ENCODE results near the gene OR6A2. TPM values are rescaled to one million over a fixed set of nuclear protein-coding genes. Genes with fewer than 3 reads are reported as not detected.

Gene OR6A2
- total RNA-seq, 1 experiment from 2014 or later: not detected

DNA sequence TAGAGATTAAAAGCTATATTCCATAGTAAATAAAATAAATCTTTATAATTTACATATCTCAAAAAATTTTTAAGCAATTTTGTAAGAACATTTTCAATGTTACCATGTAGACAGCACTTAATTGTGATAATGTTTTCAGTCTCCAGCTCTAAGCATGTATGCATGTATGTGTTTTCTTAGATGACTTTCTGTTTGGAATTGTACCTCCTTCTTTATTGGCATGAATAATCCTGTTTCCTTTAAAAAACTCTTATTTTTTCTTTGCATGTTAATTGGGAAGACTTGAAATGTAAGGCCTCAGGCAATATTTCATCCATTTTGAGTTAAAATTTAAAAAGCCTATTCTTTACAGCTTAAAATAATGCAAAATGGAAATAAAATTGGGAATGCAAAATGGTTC lies 18.7 kb downstream of the OR6A2 start:
- no peaks in the 10 kb centered on the region for H3K4me1 ChIP-seq
- no peak for DNase-seq
- POLR2A ChIA-PET: no interaction called here
- peaks cover 3% of the 10 kb centered on the region for H3K27me3 Mint-ChIP-seq (ENCODE audit: insufficient read depth, unreplicated experiment)
- BruUV-seq (replicated peaks): no TSS peak
- 0 out of 2 replicates have a peak, but pooled peaks cover 3% of the 10 kb centered on the region for H3K9me3 ChIP-seq
- H3K27me3 ChIP-seq (replicated peaks; ENCODE audit: control insufficient read depth, insufficient read depth, low read length): no peaks in the 10 kb centered on the region
- H3K9me3 Mint-ChIP-seq (ENCODE audit: unreplicated experiment): no peaks in the 10 kb centered on the region
- H3K4me3 ChIP-seq (ENCODE audit: low read depth, low read length): no peak overlapping the region
- H3K36me3 ChIP-seq (ENCODE audit: control insufficient read depth, insufficient read depth, low read length): no peaks in the 10 kb centered on the region
- no peaks in the 10 kb centered on the region for H3K4me1 Mint-ChIP-seq (ENCODE audit: low read depth, unreplicated experiment)
- TF ChIP-seq, protein P1, sequence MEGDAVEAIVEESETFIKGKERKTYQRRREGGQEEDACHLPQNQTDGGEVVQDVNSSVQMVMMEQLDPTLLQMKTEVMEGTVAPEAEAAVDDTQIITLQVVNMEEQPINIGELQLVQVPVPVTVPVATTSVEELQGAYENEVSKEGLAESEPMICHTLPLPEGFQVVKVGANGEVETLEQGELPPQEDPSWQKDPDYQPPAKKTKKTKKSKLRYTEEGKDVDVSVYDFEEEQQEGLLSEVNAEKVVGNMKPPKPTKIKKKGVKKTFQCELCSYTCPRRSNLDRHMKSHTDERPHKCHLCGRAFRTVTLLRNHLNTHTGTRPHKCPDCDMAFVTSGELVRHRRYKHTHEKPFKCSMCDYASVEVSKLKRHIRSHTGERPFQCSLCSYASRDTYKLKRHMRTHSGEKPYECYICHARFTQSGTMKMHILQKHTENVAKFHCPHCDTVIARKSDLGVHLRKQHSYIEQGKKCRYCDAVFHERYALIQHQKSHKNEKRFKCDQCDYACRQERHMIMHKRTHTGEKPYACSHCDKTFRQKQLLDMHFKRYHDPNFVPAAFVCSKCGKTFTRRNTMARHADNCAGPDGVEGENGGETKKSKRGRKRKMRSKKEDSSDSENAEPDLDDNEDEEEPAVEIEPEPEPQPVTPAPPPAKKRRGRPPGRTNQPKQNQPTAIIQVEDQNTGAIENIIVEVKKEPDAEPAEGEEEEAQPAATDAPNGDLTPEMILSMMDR (IDR thresholded peaks at IDR 0.05; ENCODE audit: insufficient read depth in 1 of 2, low read depth in 1 of 2, low read length in 1 of 2, severe bottlenecking in 1 of 2, unreplicated experiment in 1 of 2): no peak
- H3K27ac Mint-ChIP-seq (ENCODE audit: unreplicated experiment): no peak overlapping the region
- intact Hi-C loops (cut with micrococcal nuclease; ENCODE audit: unreplicated experiment): no loop called here
- H3K4me3 Mint-ChIP-seq (ENCODE audit: unreplicated experiment): no peak overlapping the region
- H3K36me3 Mint-ChIP-seq (ENCODE audit: insufficient read depth, unreplicated experiment): no peaks in the 10 kb centered on the region
- CTCF ChIA-PET: no interaction called here

DNA sequence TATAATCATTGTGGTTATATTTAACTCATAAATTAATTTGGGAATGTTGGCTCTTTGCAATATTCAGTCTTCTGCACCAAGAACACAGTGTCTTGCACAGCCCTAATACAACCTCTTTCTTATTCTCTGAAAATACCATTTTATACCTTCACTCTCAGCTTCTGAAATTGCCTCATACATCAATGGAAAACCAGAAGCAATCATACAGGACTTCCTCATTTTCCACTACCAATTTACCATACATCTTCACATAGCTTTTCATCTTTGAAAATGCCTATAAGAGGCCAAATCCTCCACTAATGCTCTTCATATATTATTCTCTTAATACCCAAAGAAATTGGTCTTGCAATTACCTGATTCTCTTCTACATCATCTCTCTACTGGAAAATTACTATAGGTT lies 21.0 kb downstream of the OR6A2 start:
- Mint-ChIP-seq H3K4me1 (ENCODE audit: low read depth, unreplicated experiment) (no peaks in the 10 kb centered on the region), H3K27ac (ENCODE audit: unreplicated experiment) (no peak overlapping the region), H3K36me3 (ENCODE audit: insufficient read depth, unreplicated experiment) (no peaks in the 10 kb centered on the region), H3K4me3 (ENCODE audit: unreplicated experiment) (no peak overlapping the region), H3K27me3 (ENCODE audit: insufficient read depth, unreplicated experiment) (no peaks in the 10 kb centered on the region), H3K9me3 (ENCODE audit: unreplicated experiment) (no peaks in the 10 kb centered on the region)
- CTCF ChIA-PET: no interaction called here
- intact Hi-C loops (cut with micrococcal nuclease; ENCODE audit: unreplicated experiment): no loop called here
- POLR2A ChIA-PET: no interaction called here
- H3K4me3 ChIP-seq (ENCODE audit: low read depth, low read length): no peak overlapping the region
- H3K9me3 ChIP-seq: 0 out of 2 replicates have a peak, but pooled peaks cover 3% of the 10 kb centered on the region
- BruUV-seq (replicated peaks): no TSS peak
- TF ChIP-seq, protein P1 (IDR thresholded peaks at IDR 0.05; ENCODE audit: insufficient read depth in 1 of 2, low read depth in 1 of 2, low read length in 1 of 2, severe bottlenecking in 1 of 2, unreplicated experiment in 1 of 2): no peak
- no peaks in the 10 kb centered on the region for H3K36me3 ChIP-seq (ENCODE audit: control insufficient read depth, insufficient read depth, low read length)
- no peaks in the 10 kb centered on the region for H3K4me1 ChIP-seq
- no peak for DNase-seq
- H3K27me3 ChIP-seq (replicated peaks; ENCODE audit: control insufficient read depth, insufficient read depth, low read length): no peaks in the 10 kb centered on the region

DNA sequence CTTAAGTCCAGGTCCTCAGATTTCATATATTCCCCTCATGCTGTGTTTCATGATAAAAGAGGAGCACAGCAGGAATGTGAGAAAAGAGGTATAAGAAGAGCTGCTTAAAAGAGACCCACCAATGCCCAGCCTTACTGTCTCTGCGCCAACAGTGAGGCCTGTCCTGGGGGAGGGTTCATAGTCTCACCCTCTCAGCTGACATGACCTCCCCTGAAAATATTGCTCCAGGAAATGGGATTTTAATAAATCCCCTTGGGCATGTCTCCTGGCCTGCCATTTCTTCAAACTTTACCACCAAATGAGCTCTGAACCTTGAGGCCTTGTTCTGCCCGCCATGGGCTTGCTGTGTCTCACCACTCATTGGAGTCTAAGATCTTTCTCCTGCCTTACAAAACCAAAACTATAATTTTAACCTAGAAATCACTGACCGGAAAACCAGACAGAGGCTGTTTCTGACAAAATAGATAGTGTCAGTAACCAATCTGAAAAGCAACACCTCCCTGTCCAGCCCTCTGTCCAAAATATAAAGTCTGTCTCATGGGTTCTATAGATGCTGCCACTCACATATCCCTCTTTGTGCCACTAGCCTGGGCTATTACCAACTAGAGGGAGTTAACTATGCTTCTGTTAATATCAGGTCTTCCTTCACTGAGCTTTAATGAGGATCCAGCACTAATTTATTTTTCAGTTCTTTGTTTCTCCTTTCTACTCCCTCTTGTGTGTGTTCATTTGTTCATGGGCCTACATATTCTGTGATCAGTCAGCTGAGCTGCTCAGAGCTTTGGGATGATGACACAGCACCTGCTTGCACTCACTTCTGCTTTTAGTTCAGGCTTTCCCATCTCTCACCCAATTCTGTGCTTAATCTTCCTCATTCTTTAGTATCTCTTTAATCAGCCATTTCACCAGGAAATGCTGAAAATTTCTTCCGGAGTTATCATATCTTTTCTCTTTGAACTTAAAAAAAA lies 27.3 kb downstream of the OR6A2 start, which contains the start of gene OR2AG2:
Gene OR2AG2, minus strand, starts transcription at position 51 of the 968 bp plus-strand sequence. CDS start 3,019 bp downstream, outside the sequence.
- Mint-ChIP-seq H3K4me1 (ENCODE audit: low read depth, unreplicated experiment) (no peaks in the 10 kb centered on the region), H3K9me3 (ENCODE audit: unreplicated experiment) (no peaks in the 10 kb centered on the region), H3K36me3 (ENCODE audit: insufficient read depth, unreplicated experiment) (no peaks in the 10 kb centered on the region), H3K27me3 (ENCODE audit: insufficient read depth, unreplicated experiment) (peaks cover 8% of the 10 kb centered on the region), H3K4me3 (ENCODE audit: unreplicated experiment) (no peak within 1 kb of the TSS), H3K27ac (ENCODE audit: unreplicated experiment) (no peak within 1 kb of the TSS)
- intact Hi-C loops (cut with micrococcal nuclease; ENCODE audit: unreplicated experiment): no loop called here
- Histone ChIP-seq H3K4me1 (no peaks in the 10 kb centered on the region), H3K9me3 (no peaks in the 10 kb centered on the region), H3K36me3 (ENCODE audit: control insufficient read depth, insufficient read depth, low read length) (no peaks in the 10 kb centered on the region), H3K27me3 (replicated peaks; ENCODE audit: control insufficient read depth, insufficient read depth, low read length) (no peaks in the 10 kb centered on the region), H3K4me3 (ENCODE audit: low read depth, low read length) (no peak within 1 kb of the TSS)
- BruUV-seq (replicated peaks): no TSS peak
- TF ChIP-seq, protein P1 (IDR thresholded peaks at IDR 0.05; ENCODE audit: insufficient read depth in 1 of 2, low read depth in 1 of 2, low read length in 1 of 2, severe bottlenecking in 1 of 2, unreplicated experiment in 1 of 2): no peak
- no peak for DNase-seq
- ChIA-PET CTCF (no interaction called here), POLR2A (no interaction called here)

All from Caco-2 (cell line).